ENCODE measurements around the gene LCN9.

LCN9 gene

DNA sequence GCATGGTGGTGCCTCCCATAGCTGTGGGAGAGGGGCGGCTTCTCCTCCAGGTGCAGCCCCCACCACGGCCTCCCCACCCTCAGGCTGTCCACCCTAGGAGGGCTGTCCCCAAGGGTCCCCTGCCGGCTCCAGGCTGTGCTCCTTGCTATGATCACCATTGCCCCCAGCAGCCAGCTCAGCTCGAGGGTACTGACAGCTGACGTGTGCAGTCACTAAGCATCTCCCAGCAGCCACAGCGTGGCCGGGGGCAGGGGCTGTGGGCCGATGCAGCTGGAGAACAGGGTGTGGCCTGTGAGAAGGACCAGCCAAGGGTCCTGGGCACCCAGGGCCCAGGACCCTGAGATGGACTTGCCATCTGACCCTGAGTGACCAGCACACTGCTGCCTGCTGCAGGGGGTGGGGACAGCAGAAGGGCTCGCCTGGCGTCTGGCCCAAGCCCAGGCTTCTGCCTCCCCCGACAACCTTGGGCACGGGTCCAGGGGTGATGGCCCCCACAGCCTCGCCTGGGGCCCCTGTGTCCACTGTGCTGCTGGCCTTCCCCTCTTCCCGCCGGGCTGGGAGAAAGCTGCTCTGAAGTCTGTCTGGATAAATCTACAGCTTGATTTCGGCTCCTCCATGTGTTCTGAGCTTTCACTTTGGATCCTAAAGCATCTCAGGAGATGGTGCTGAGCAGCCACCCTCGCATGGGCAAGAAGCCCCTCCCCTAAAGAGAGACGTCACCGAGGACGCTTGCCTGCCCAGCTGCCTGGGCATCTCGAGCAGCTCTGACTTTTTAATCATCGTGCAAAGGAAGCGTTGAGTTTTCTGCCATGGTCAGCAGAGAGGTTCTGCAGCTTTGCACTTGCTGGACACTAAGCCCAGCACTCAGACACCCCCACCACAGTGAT is 44.4 kb downstream of the LCN9 start:
- TF ChIP-seq GATA3 (IDR thresholded peaks at IDR 0.05; ENCODE audit: low read depth, low read length) (no peak), GATA2 (IDR thresholded peaks at IDR 0.05; ENCODE audit: low read depth, low read length) (no peak)

DNA sequence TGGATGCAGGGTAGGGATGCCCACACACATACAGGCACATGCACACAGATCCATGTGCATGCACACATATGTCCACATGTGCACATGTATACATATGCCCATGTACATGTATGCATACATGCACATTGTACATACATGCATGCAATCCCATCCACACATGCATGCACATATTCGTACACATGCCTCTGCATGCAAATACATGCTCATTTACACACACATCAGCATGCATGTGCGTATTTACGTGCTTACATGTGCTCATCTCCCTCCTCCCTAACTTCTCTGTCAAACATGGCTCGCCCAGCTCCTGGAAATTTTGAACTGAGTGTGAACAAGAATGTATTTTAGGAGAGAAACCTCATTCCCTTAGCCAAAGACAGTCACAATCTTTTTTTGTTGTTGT is 45.1 kb downstream of the LCN9 start:
- TF ChIP-seq GATA2 (IDR thresholded peaks at IDR 0.05; ENCODE audit: low read depth, low read length), result no peak
- no peak for TF ChIP-seq GATA3 (IDR thresholded peaks at IDR 0.05; ENCODE audit: low read depth, low read length)

DNA sequence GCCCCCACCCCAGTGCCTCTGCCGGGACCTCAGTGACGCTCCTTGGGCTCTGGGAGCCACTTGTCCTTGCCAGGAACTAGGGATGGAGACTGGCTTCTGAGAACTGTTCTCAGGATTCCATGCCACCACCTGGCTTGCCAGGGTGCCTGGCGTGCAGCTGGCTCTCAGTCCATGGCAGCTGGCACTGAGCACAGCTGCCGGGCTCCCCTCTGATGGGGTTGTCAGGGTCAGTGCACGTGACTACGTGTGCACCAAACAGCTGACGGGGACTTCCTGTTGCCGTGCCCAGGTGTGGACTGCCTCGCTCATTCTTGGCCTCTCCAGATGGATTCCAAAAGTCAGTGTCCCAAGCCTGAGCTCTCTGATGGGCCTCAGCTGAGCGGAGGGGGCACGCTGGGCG is 48.3 kb downstream of the LCN9 start:
- TF ChIP-seq GATA3 (IDR thresholded peaks at IDR 0.05; ENCODE audit: low read depth, low read length) (no peak), GATA2 (IDR thresholded peaks at IDR 0.05; ENCODE audit: low read depth, low read length) (no peak)

DNA sequence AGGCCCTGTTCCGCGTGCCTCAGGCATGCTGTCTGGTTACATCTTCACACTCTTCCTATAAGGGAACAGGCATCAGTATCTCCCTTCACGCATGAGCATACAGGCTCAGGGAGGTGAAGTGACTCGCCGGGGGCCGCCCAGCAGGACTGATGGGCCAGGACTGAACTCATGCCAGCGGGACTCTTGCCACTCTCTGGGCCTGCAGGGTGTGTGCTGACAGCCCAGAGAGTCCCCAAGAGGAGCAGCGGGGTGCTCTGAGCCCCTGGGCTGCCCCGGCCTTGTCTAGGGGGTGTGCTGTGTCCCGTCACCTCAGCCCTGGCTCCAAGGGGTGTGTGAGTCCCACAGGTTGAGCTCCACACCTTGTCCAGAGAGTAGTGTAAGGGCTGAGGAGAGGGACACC is 48.8 kb downstream of the LCN9 start:
- TF ChIP-seq GATA2 (IDR thresholded peaks at IDR 0.05; ENCODE audit: low read depth, low read length) (no peak), GATA3 (IDR thresholded peaks at IDR 0.05; ENCODE audit: low read depth, low read length) (no peak)

DNA sequence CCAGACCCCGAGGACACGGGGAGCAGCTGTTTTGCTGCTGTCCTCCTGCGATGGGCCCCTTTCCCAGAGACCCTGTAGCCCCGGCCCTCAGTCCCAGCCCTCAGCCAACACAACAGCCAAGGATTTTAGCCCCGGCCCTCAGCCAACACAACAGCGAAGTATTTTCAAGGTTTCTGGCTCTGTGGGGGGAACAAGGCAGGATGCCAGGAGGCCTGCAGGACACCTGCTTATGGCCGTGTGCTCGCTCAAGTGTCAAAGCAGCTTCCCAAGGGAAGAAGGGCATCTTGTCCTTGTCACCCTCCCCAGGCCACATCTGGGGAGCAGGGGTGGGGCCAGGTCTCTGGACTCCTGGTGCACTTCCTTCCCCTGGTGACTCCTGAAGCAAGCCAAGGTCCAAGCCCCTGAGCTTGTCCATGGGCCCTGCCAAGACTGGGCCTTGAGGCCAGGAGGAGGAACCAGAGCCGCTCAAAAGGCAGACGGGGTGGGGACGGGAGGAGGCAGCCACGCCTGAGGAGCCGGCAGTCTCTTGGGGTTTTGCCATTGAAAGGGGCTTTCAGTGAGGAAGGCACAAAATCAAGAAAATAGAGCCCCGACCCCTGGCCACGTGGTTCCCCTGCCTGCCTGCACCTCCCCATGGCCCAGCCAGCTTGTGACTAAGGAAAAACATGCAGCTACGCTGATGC is 49.6 kb downstream of the LCN9 start:
- no peak for TF ChIP-seq GATA3 (IDR thresholded peaks at IDR 0.05; ENCODE audit: low read depth, low read length)
- no peak for TF ChIP-seq GATA2 (IDR thresholded peaks at IDR 0.05; ENCODE audit: low read depth, low read length)

DNA sequence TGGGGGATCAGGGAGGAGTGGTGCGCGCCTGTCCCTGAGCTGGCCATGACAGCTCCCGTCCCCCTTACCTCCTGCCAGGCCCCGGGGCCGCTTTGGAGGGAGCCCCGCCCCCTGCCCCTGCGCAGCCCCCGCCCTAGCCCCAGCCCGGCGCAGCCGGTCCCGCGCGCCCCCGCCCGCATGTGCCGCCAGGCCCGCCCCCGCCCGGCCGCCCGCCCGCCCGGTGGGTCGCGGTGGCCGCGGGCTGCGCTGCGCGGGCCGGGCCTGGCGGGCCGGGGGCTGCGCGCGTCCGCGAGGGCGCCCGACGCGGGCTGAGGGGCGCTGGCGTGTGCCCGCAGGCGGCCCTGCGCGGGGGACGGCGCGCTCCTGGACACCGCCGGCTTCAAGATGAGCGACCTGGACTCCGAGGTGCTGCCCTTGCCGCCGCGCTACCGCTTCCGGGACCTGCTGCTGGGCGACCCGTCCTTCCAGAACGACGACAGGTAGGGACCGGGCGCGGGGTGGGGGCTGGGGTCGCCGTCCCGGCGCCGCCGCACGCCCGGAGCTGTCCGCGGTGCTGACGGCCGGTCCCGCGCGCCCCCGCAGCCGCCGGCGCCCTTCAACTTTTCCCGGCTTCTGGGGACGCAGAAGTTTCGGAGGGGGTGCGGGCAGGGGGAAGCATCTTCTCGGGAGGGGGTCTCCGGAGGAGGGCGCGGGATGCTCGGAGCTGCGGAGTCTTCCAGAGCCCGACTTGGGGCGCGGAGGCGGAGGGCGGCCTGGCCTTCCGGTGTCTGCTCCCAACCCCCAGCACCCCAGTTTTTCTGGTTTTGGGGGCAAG is 51.3 kb downstream of the LCN9 start:
- no peak for TF ChIP-seq GATA2 (IDR thresholded peaks at IDR 0.05; ENCODE audit: low read depth, low read length)
- no peak for TF ChIP-seq GATA3 (IDR thresholded peaks at IDR 0.05; ENCODE audit: low read depth, low read length)

DNA sequence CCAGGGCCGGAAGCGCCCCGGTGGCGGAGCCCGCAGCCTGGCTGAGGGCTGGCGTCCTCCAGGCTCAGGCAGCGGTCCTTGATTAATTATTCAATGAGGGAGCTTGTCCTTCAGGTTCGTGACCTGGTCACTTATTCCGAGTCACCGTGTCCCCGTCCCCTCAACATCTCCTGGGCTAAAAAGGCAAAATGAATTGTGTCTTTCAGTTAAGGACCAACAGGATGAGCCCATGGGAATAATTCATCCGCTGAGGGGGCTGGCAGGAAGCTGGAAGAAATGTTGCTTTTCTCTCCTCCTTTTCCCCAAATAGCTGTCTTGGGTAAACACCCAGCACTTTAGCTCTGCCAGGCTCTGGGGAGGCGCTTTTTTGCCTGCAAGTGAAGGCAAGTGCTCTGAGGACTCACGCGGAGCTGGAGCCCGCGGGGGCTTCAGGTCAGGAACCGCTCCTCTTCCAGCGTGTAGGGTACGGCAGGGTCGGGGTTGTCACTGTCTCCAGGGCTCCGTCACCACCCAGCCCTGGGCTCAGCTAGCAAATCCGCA is 52.0 kb downstream of the LCN9 start:
- TF ChIP-seq GATA2 (IDR thresholded peaks at IDR 0.05; ENCODE audit: low read depth, low read length), result no peak
- TF ChIP-seq GATA3 (IDR thresholded peaks at IDR 0.05; ENCODE audit: low read depth, low read length), result no peak

DNA sequence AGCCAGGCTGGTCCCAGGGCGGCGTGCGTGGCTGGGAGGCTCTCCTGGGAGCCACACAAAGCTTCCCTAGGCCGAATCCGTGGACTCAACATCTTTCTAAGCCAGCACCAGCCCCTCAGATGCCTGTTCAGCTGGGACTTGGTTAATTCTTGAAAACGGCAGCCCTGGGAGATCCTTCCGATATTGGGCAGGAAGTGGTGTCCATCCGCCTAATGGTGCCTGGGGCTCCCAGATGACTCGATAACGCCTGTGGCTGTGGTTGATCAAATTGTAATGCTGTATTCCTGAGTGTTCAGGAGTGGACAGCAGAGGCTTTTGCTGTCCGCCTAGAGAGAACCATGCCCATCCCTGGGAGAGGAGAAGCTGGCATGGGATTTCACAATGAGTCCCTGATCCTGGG is 52.9 kb downstream of the LCN9 start:
- TF ChIP-seq GATA3 (IDR thresholded peaks at IDR 0.05; ENCODE audit: low read depth, low read length) (no peak), GATA2 (IDR thresholded peaks at IDR 0.05; ENCODE audit: low read depth, low read length) (peak; percentile 92)
